HL-60/S4 (cell line): Measurements from ENCODE around the gene MAGI2.
"Not testable (repeated sequence)": the region's sequence is repeated elsewhere in the genome, so short reads cannot be mapped to it uniquely, and the experiment has no call there.

Source experiments
- in situ Hi-C: fragments of 300-500 bp; cut with MboI; formaldehyde crosslinking; loops from 2 replicates; pipeline ENCODE4 v1.14.3; 2022; ENCODE audit warnings: low sequenced_read_pairs

MAGI2 gene

DNA sequence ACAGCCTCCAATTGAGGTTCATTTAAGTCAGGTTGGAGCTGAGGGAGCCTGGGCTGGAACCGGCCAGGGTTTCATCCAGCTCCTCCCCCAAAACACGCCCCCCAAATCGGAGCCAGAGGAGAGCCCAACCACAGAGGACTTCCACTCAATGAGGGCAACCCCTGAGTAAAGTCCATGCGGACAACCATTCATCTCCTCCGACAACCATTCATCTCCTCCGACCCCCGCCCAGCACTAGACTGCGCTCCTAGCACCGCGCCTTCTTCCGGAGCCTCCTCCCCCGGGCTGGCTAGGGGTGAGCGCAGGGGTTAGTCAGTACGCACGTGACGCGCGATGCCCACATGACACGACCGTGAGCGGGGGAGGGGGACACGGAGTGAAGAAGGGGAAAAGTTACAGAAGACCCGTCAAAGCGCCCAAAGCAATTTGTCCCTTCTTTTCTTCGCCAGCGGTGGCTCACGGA, 1.4 kb downstream of the MAGI2 start:
- in situ Hi-C loops: no loop called here

DNA sequence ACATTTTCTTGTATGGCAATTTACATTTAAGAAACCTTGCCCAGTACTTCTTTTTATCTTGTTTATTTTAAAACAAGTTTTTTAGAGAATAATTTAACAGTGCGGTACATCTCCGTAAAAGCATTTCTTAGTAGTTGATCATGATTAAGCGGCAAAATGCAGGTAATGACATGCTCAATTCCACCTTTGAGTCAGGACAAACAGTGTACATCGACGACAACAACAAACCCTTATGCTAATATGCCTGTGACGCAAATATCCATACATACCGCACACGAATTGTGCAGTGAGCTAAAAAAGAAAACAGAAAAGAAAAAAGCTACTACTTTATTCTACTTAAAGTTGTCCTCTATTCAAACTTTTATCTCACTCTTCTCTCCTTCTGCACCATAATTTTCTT, 1.9 kb downstream of the MAGI2 start:
- in situ Hi-C loops: no loop called here

- in situ Hi-C loops: not testable (repeated sequence)
Measured at GRCh38 chr7:79442766-79443165, 10.7 kb downstream of the MAGI2 start.

DNA sequence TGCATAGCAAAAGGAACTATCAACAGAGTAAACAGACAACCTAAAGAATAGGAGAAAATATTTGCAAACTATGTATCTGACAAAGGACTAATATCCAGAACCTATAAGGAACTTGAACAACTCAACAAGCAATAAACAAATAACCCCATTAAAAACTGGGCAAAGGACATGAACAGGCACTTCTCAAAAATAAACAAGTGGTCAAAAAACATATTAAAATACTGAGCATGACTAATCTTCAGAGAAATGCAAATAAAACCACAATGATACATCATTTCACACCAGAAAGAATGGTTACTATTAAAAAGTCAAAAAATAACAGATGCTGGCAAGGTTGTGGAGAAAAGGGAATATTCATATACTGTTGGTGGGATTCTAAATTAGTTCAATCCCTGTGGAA, 17.1 kb downstream of the MAGI2 start:
- in situ Hi-C loops: no loop called here

DNA sequence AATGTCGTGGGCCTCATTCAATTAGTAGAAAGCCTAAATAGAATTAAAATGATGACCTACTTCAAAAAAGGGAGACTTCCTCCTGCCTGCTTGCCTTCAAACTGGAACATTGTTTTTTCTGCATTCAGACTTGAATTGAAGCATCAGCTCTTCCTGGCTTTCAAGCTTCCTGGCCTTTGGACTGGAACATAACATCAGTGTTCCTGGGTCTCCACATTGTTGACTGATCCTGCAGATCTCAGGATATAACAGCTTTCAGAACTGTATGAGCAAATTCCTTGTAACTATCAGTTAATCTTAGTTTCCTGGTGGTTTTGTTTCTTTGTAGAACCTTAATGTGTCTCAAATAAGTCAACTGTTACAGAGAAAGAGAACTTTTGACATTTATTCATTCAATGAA, 18.6 kb downstream of the MAGI2 start:
- in situ Hi-C loops: no loop called here

GRCh38 chr7:79434098-79434497, 19.4 kb downstream of the MAGI2 start:
- in situ Hi-C loops: no loop called here

- in situ Hi-C loops: no loop called here
Measured at GRCh38 chr7:79430391-79430790, 23.1 kb downstream of the MAGI2 start.

DNA sequence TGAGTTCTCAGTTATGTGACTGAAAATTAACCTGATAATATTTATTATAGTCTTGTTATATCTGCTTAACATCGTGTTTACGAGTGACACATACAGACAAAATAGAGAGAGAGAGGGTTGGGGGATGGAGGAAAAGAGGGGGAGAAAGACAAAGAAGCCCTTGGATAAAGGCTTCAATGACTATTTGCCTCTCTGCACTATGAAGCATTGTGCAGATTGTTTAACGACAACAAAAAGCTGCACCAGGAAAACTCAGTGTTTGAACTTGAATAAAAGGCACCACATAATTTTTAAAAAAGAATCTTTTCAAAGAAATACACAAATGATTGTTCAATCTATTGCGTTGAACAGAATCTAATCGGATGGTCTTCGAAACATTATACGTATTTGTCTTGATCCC, 27.8 kb downstream of the MAGI2 start:
- in situ Hi-C loops: no loop called here

- in situ Hi-C loops: no loop called here
Measured at GRCh38 chr7:79421751-79422150, 31.7 kb downstream of the MAGI2 start.

DNA sequence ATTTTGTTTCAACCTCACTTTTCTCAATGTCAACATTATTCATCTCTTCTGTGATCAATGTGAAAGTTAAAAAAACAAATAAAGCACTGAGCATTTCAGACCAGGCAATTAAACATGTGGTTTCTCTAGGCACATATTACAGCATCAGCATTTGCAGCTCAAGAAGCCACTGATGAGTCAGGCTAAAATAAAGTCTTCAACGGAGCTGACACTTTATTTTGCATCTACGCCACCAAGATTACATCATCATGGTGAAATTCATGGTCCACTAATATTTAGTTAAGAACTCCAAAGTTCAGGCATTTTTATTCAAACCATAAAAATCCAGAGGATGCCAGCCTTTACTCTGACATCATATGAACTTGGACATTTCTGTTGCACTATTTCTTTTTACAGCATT, 33.0 kb downstream of the MAGI2 start:
- in situ Hi-C loops: no loop called here

DNA sequence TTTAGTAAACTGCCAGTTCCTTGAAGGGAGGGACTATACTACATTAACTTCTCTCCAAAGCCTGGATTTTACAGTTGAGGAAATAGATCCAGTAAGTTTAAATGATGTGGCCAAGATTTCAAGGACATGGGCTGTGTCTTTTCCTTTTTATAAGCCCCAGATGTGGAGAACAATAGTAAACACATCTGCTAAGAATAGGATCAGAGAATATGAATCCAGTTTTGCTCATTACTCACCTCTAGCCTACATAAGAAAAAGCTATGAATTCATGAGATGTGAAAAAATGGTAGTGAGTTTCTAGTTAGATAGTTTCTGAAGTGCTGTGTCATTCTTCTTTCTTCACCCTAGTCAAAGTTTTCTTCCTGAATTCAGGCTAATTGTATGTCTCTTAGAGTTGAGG, 38.6 kb downstream of the MAGI2 start:
- in situ Hi-C loops: no loop called here

GRCh38 chr7:79412915-79413314, 40.6 kb downstream of the MAGI2 start:
- in situ Hi-C loops: no loop called here

DNA sequence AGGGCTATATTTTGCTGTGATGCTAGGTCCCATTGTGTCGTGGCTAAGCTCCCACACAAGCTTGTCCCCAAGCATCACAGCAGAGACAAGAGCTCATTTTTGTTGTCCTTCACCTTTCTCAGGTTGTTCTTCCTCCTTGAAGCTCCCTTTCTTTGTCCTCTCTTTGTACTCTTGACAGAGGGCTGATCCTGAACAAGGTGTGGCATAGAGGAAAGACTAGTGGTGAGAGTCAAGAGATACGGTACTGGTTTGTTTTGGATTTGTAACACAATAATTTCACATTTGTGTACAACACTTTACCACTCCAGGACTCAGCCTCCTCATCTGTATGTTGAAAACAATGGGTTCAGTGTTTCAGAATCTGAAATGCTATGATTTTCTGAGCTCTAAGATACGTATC, 41.0 kb downstream of the MAGI2 start:
- in situ Hi-C loops: no loop called here

DNA sequence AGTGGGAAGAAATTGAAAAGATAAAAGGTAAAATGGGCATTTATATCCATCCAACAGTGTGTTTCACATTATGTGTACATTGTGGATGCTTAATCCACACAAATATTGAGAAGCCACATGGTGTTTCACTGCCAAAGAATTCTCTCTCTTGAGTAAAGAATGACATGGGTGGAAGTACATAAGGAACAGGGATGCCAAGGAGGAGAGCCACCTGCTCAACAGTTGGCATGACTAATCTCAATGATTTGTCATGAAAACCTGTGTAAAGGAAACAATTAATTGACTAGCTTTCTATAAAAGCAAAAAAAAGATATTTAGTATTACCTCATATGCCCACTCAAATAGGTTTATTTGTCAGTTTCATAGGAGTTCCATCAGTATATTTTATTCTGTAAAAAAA, 43.1 kb downstream of the MAGI2 start:
- in situ Hi-C loops: no loop called here

- in situ Hi-C loops: no loop called here
Measured at GRCh38 chr7:79407351-79407750, 46.1 kb downstream of the MAGI2 start.

DNA sequence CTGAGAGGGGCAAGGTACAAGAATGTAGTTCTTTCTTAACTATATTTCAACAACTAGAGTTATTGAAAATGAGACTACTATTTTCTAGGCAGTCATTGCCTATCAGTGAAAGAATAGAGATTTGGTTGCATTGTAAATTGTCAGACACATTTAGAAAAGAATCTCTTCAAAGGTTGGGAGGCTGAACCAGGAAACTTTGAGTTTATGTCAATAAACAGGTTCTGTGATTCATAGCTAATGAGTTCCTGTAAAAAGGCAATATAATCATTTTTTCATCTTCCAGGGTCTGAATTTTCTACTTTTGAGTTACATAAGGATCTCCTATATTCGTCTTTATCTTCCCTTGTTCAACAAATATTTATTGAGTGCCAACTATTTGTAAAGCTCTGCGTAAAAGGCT, 47.1 kb downstream of the MAGI2 start:
- in situ Hi-C loops: no loop called here

DNA sequence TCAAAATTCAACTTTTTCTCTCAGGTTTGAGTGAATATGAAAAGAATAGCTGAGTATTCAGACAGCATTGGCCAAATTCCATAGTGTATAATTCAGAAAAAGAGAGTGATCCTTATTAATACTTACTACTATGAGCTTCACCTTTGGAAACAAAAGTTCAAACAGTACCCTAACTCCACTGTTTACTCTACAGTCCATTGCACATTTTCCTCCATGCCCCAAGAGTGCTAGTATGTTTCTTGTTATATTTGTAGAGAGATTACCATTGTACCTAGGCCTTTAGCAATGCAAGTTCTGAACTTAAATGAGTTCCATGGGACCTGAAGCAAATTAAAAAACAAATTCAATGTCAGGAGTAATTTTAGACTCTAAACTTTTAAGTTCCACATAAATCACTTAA, 48.1 kb downstream of the MAGI2 start:
- in situ Hi-C loops: no loop called here

GRCh38 chr7:79403879-79404278, 49.6 kb downstream of the MAGI2 start:
- in situ Hi-C loops: no loop called here

GRCh38 chr7:79403451-79403850, 50.0 kb downstream of the MAGI2 start:
- in situ Hi-C loops: no loop called here

DNA sequence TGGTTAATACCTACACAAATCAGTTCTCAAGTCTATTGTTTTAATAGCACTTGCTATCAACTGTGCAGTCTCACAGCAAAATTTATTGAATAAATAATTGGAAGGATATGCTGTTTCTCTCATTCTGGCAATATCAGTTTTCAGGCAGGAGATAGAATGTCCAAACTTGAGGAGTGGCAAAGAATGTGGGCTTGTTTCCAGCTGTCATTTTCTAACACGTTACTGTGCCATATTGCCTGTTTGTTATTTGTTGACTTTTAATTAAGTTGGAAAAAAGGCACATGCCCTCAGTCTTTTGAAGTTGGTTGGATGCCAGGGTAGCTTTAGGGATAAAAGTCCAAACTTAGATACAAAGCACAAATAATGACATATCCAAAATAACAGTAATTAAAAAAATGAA, 52.2 kb downstream of the MAGI2 start:
- in situ Hi-C loops: no loop called here

DNA sequence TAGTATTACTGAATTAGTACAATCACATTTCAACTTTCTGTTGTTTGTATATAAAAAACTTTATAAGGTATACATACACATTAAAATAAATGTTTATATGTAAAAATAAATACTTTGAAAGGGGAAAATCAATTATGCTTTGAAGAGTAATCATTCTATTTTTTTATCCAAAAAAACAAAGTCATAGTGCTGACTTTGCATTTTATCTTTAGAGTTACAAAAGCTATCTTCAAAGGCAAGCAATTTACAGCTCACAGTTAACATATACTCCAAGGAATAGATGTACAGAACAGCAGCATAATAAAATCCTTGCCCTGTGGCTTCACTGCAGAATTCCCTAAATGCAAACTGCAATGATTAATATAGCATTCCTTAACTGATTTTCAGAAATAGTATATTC, 53.2 kb downstream of the MAGI2 start:
- in situ Hi-C loops: no loop called here

DNA sequence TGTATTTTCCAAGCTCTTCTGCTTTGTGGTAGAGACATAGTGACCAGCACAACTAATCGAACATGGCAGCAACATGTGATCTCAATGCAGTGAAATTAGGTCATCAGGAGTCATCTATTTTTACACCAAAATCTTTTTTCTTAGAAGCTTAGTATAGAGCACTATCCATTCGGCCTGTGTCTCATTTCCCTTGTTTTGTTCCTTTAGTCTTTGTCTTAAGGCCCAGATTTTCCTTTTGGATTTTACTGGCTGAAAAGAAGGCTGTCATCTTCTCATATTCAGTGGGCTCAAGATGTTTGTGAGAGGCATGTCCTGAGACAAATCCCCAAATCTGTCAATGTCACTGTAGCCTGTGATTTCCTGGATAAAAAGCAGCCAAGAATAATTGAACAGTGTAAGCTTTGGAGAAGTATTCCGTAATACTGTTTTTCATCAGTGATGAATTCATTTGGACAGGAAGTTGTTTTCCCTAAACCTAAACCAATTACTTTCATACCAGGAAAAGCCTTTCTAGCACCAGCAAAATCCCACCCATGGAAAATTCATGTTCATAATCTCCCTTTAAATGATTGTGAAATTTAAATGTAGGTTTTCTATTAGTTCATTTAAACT, 55.2 kb downstream of the MAGI2 start:
- in situ Hi-C loops: no loop called here

- in situ Hi-C loops: no loop called here
Measured at GRCh38 chr7:79386688-79387422, 66.6 kb downstream of the MAGI2 start.
